Loucy (cell line): ENCODE data around the gene KDM2B.

ENCODE experiments used
- H2AFZ ChIP-seq: fragments of 200-600 bp; sonication (generic); 2 replicates; pipeline ENCODE4 v1.6.0; 2016; ENCODE audit warnings: antibody characterized with exemption, mild to moderate bottlenecking, low read length, moderate library complexity
- H3F3A ChIP-seq: fragments of 200-600 bp; 2 replicates; pipeline ENCODE4 v1.6.0; 2016; ENCODE audit warnings: antibody characterized with exemption, low read depth, mild to moderate bottlenecking
- H3K27me3 ChIP-seq: fragments of 200-600 bp; sonication (generic); 2 replicates; pipeline ENCODE4 v1.6.1; 2014; ENCODE audit warnings: low read length, mild to moderate bottlenecking; ENCODE audit not compliant: insufficient read depth, poor library complexity, severe bottlenecking
- H3K36me3 ChIP-seq: fragments of 200-600 bp; sonication (generic); 2 replicates; pipeline ENCODE4 v1.6.1; 2016; ENCODE audit warnings: low read length; ENCODE audit not compliant: insufficient read depth
- H3K4me1 ChIP-seq: fragments of 200-600 bp; sonication (generic); 2 replicates; pipeline ENCODE4 v1.5.1; 2014; ENCODE audit warnings: low read length, mild to moderate bottlenecking; ENCODE audit not compliant: insufficient read depth, poor library complexity, severe bottlenecking
- H3K4me2 ChIP-seq: fragments of 200-600 bp; sonication (generic); 2 replicates; pipeline ENCODE4 v1.6.0; 2014; ENCODE audit warnings: antibody characterized with exemption, low read length, low read depth, mild to moderate bottlenecking; ENCODE audit not compliant: poor library complexity, severe bottlenecking
- H3K4me3 ChIP-seq: fragments of 200-600 bp; sonication (generic); 2 replicates; pipeline ENCODE4 v1.5.1; 2014; ENCODE audit warnings: low read length, mild to moderate bottlenecking, mixed read lengths; ENCODE audit not compliant: poor library complexity, severe bottlenecking
- H3K79me2 ChIP-seq: fragments of 200-600 bp; sonication (generic); 2 replicates; pipeline ENCODE4 v1.6.1; 2014; ENCODE audit warnings: low read length; ENCODE audit not compliant: insufficient read depth
- H3K9ac ChIP-seq: fragments of 200-600 bp; sonication (generic); 2 replicates; pipeline ENCODE4 v1.6.0; 2014; ENCODE audit warnings: mild to moderate bottlenecking, low read depth, low read length, moderate library complexity; ENCODE audit not compliant: poor library complexity, severe bottlenecking
- H3K9me2 ChIP-seq: fragments of 200-600 bp; sonication (generic); replicated peaks from 2 replicates; pipeline ENCODE4 v1.6.1; 2016; ENCODE audit warnings: low read depth, low read length, mixed read lengths
- H3K9me3 ChIP-seq: fragments of 200-600 bp; sonication (generic); 2 replicates; pipeline ENCODE4 v1.6.1; 2014; ENCODE audit warnings: mild to moderate bottlenecking, antibody characterized with exemption, low read length, low read depth; ENCODE audit not compliant: insufficient read depth
- H4K20me1 ChIP-seq: fragments of 200-600 bp; sonication (generic); 2 replicates; pipeline ENCODE4 v1.6.0; 2014; ENCODE audit warnings: antibody characterized with exemption, low read length, mild to moderate bottlenecking; ENCODE audit not compliant: insufficient read depth, poor library complexity, severe bottlenecking
- EZH2phosphoT487 ChIP-seq: fragments of 200-600 bp; IDR thresholded peaks from 2 replicates; pipeline ENCODE4 v1.6.1; 2018; ENCODE audit warnings: antibody characterized with exemption, mild to moderate bottlenecking, moderate library complexity, borderline replicate concordance
- TF ChIP-seq, protein P1 (sequence below): fragments of 200-600 bp; sonication (generic); conservative IDR thresholded peaks from 2 replicates; pipeline ENCODE4 v1.5.1; 2014; ENCODE audit warnings: mild to moderate bottlenecking, antibody characterized with exemption, low read length

The KDM2B gene

DNA sequence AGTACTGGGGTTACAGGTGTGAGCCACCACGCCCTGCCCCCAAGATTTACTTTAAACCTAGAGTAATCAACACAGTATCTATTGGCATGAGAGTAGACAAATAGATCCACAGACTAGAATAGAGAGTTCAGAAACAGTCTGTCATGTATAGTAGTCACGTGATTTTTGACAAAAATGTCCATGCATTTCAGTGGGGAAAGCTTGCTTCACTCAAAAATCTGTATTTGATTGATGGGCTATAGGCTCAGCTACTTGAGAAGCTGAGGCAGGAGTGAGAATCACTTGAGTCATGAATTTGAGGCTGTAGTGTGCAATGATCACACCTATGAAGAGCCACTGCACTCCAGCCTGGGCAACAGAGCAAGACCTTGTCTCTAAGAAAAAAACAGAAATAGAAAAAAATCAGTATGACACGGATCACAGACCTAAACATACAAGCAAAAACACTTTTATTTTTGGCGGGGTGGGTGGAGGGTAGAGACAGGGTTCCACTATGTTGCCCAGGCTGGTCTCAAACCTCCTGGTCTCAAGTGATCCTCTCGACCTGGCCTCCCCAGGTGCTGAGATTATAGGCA is 37.9 kb upstream of the KDM2B start:
- TF ChIP-seq, protein P1, sequence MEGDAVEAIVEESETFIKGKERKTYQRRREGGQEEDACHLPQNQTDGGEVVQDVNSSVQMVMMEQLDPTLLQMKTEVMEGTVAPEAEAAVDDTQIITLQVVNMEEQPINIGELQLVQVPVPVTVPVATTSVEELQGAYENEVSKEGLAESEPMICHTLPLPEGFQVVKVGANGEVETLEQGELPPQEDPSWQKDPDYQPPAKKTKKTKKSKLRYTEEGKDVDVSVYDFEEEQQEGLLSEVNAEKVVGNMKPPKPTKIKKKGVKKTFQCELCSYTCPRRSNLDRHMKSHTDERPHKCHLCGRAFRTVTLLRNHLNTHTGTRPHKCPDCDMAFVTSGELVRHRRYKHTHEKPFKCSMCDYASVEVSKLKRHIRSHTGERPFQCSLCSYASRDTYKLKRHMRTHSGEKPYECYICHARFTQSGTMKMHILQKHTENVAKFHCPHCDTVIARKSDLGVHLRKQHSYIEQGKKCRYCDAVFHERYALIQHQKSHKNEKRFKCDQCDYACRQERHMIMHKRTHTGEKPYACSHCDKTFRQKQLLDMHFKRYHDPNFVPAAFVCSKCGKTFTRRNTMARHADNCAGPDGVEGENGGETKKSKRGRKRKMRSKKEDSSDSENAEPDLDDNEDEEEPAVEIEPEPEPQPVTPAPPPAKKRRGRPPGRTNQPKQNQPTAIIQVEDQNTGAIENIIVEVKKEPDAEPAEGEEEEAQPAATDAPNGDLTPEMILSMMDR, result no peak
- H2AFZ ChIP-seq, result no peak overlapping the region
- no peak overlapping the region for H3K9ac ChIP-seq
- H4K20me1 ChIP-seq, result no peaks in the 10 kb centered on the region
- H3K36me3 ChIP-seq, result no peaks in the 10 kb centered on the region
- H3K4me3 ChIP-seq, result no peak overlapping the region
- H3K9me2 ChIP-seq, result no peaks in the 10 kb centered on the region
- H3K79me2 ChIP-seq, result no peaks in the 10 kb centered on the region
- H3K4me2 ChIP-seq, result no peak overlapping the region
- no peaks in the 10 kb centered on the region for H3K4me1 ChIP-seq
- H3K9me3 ChIP-seq, result no peaks in the 10 kb centered on the region
- H3F3A ChIP-seq, result no peaks in the 10 kb centered on the region
- no peaks in the 10 kb centered on the region for H3K27me3 ChIP-seq

DNA sequence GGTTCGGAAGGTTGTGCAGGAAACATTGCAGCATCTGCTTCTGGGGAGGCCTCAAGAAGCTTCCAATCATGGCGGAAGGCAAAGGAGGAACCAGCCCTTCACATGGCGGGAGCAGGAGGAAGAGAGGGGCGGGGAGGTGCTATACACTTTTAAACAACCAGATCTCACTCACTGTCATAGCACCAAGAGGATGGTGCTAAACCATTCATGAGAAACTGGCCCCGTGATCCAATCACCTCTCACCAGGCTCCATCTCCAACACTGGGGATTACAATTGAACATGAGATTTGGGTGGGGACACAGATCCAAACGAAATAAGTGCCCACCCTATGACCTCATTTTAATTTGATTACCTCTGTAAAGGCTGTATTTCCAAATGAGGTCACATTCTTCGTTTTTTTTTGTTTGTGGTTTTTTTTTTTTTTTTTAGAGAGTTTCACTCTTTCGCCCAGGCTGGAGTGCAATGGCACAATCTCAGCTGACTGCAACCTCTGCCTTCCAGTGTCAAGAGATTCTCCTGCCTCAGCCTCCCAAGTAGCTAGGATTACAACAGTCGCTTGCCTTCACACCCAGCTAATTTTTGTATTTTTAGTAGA is 34.1 kb upstream of the KDM2B start:
- Histone ChIP-seq H3K4me2 (no peak overlapping the region), H3K9ac (no peak overlapping the region), H3K4me1 (peaks cover 6% of the 10 kb centered on the region), H3K27me3 (no peaks in the 10 kb centered on the region), H3F3A (no peaks in the 10 kb centered on the region), H3K9me2 (no peaks in the 10 kb centered on the region), H3K79me2 (no peaks in the 10 kb centered on the region), H3K9me3 (no peaks in the 10 kb centered on the region), H4K20me1 (no peaks in the 10 kb centered on the region), H3K36me3 (no peaks in the 10 kb centered on the region), H3K4me3 (no peak overlapping the region), H2AFZ (no peak overlapping the region)
- TF ChIP-seq EZH2phosphoT487, result no peak
- TF ChIP-seq, protein P1, result no peak

DNA sequence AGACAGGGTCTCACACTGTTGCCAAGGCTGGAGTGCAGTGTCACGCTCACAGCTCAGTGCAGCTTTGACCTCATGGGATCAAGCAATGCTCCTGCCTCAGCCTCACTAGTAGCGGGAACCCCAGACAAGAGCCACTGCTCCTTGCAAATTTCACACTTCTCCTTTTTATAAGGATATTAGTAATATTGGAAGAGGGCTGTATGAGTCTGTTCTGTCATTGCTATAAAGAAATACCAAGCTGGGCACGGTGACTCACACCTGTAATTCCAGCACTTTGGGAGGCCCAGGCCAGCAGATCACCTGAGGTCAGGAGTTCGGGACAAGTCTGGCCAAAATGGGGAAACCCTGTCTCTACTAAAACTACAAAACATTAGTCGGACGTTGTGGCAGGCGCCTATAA is 32.6 kb upstream of the KDM2B start:
- Histone ChIP-seq H4K20me1 (no peaks in the 10 kb centered on the region), H3K4me2 (no peak overlapping the region), H3K27me3 (no peaks in the 10 kb centered on the region), H3K9me3 (no peaks in the 10 kb centered on the region), H3K4me3 (no peak overlapping the region), H3K79me2 (no peaks in the 10 kb centered on the region), H3F3A (no peaks in the 10 kb centered on the region), H3K36me3 (no peaks in the 10 kb centered on the region), H3K9ac (no peak overlapping the region), H3K9me2 (no peaks in the 10 kb centered on the region), H3K4me1 (peaks cover 6% of the 10 kb centered on the region), H2AFZ (no peak overlapping the region)
- TF ChIP-seq, protein P1, result no peak
- no peak for TF ChIP-seq EZH2phosphoT487
